ENCODE results near the gene DAAM1.

DAAM1 gene

DNA sequence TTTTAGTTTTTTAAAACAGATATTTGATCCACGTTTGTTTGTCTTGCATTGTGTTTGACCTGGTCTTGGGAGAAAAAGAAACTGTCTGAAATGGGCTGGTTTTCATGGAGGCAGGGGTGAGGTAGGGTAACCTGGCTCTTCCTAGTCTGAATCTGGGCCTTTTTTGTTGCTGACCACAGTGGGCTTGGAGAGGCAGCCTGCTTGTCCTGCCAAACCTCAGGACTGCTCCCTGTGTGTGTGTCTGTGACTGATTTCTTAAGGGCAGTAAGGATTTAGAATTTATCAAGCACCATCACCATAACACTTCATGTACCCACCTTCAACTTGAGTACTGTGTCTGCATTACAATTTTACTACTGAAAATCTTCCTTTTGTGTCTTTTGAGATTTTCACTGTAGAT is 28.5 kb downstream of the DAAM1 start:
- peaks cover 0 to 34% (median 0%) of the 10 kb centered on the region in 11 experiments; a peak in 3 of 22 replicates for H4K20me1 ChIP-seq
- H3K9ac ChIP-seq = no peak overlapping the region
- peaks cover 0 to 13% (median 5%) of the 10 kb centered on the region in 10 experiments; a peak in 7 of 20 replicates for H3K4me1 ChIP-seq
- peaks cover 0 to 13% (median 0%) of the 10 kb centered on the region in 11 experiments; a peak in 3 of 22 replicates for H3K9me3 ChIP-seq (replicated peaks in 1 of 11)
- H3K4me2 ChIP-seq = no peak overlapping the region
- no peak overlapping the region for H3K4me3 ChIP-seq
- no peaks in the 10 kb centered on the region; a peak in 1 of 22 replicates for H3K36me3 ChIP-seq
- H3K27me3 ChIP-seq = no peaks in the 10 kb centered on the region
- no peak overlapping the region for H3K27ac ChIP-seq
- no peak for TF ChIP-seq Cebpa-rat (IDR thresholded peaks at IDR 0.05)

DNA sequence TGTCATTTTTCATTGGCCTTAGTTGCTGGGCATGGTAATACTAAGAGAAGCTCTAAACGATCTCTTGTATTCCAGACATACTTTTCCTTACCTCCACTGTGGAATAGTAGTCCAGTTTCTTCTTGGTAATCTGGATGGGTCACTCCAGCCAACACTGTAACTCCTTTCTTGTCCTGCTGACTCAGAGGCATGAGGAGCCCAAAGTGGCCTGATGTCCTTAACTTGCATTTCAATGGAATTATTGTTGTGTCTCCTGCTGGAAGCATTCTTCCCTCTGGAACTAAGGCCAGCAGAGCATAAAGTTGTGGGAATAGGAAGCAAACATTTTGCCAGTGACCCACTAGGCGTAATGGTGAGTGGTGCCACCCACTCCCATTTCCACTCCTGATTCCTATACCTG is 33.1 kb downstream of the DAAM1 start:
- Histone ChIP-seq H4K20me1 (peaks cover 0 to 44% (median 0%) of the 10 kb centered on the region in 11 experiments; a peak in 4 of 22 replicates), H3K36me3 (no peaks in the 10 kb centered on the region; a peak in 1 of 22 replicates), H3K27me3 (no peaks in the 10 kb centered on the region), H3K9ac (no peak overlapping the region), H3K9me3 (replicated peaks in 1 of 11) (peaks cover 0 to 11% (median 0%) of the 10 kb centered on the region in 11 experiments; a peak in 2 of 22 replicates), H3K4me2 (no peak overlapping the region), H3K27ac (no peak overlapping the region), H3K4me1 (no peaks in the 10 kb centered on the region; a peak in 1 of 20 replicates), H3K4me3 (no peak overlapping the region)
- TF ChIP-seq Cebpa-rat (IDR thresholded peaks at IDR 0.05) = no peak

DNA sequence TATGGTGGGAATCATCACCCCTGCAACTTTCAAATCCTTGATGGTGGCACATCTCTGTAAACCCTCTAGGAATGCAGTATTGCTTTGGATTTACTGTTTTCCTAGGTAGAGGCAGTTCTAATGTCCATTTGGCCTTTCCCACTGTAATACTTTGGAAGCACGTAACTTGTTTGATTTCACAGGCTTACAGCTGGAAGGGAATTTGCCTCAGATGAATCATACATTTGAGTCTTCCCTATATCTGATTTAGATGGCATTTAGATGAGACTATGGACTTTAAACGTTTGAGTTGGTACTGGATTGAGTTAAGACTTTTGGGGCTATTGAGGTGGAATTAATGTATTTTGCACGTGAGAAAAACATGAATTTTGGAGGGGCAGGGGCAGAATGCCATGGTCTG is 35.9 kb downstream of the DAAM1 start:
- Histone ChIP-seq H3K4me3 (no peak overlapping the region), H3K9ac (no peak overlapping the region), H3K27ac (no peak overlapping the region), H3K4me2 (no peak overlapping the region), H3K4me1 (peaks cover 0 to 5% (median 0%) of the 10 kb centered on the region in 10 experiments; a peak in 1 of 20 replicates), H3K27me3 (no peaks in the 10 kb centered on the region), H4K20me1 (peaks cover 0 to 36% (median 0%) of the 10 kb centered on the region in 11 experiments; a peak in 3 of 22 replicates), H3K36me3 (no peaks in the 10 kb centered on the region; a peak in 1 of 22 replicates), H3K9me3 (replicated peaks in 1 of 11) (peaks cover 0 to 11% (median 0%) of the 10 kb centered on the region in 11 experiments; a peak in 2 of 22 replicates)
- no peak for TF ChIP-seq Cebpa-rat (IDR thresholded peaks at IDR 0.05)

DNA sequence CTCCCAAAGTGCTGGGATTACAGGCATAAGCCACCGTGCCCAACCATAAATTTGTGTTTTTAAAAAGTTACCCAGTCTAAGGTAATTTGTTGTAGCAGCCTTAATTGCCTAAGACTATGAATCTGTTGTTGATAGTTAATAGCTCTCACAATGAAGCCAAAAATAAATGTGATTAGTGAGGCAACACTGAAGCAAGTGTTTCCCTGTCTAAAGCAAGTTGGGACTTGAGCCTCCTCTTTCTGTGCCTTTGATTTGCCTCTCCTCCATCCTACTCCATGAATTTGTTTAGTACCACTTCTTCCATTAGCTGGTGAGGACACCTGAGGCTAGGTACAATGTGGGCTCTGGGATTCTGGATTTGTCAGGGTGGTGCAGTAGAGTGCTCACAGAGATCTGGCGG is 36.8 kb downstream of the DAAM1 start:
- no peaks in the 10 kb centered on the region; a peak in 1 of 22 replicates for H3K36me3 ChIP-seq
- no peaks in the 10 kb centered on the region for H3K27me3 ChIP-seq
- peaks cover 0 to 11% (median 0%) of the 10 kb centered on the region in 11 experiments; a peak in 2 of 22 replicates for H3K9me3 ChIP-seq (replicated peaks in 1 of 11)
- no peak overlapping the region for H3K27ac ChIP-seq
- H3K9ac ChIP-seq = no peak overlapping the region
- H3K4me2 ChIP-seq = no peak overlapping the region
- H3K4me1 ChIP-seq = peaks cover 0 to 5% (median 0%) of the 10 kb centered on the region in 10 experiments; a peak in 1 of 20 replicates
- TF ChIP-seq Cebpa-rat (IDR thresholded peaks at IDR 0.05) = no peak
- H3K4me3 ChIP-seq = no peak overlapping the region
- peaks cover 0 to 39% (median 0%) of the 10 kb centered on the region in 11 experiments; a peak in 3 of 22 replicates for H4K20me1 ChIP-seq

DNA sequence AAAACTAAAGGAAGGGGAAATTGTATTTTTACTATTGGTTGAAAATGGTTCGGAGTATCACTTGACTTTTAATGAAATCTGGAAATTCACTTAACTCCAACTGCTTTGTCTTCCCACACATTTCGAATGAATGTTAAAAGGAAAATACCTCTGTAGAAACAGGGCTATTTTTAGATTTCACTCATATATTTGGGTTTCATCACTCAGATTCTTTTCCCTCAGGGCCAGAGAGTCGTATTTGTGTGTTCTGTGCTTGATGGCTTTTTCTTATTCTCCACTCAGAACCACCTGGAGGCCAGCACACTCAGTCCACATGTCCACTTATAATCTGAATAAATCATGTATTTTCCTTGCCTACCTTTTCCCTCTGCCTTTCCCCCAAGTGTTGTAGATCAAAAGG is 40.0 kb downstream of the DAAM1 start:
- peaks cover 0 to 6% (median 0%) of the 10 kb centered on the region in 11 experiments; a peak in 3 of 22 replicates for H3K9me3 ChIP-seq (replicated peaks in 1 of 11)
- H3K4me2 ChIP-seq = peak overlapping the region in 1 of 11 experiments; percentile 3; a peak in 1 of 22 replicates
- TF ChIP-seq Cebpa-rat (IDR thresholded peaks at IDR 0.05) = no peak
- H3K27me3 ChIP-seq = no peaks in the 10 kb centered on the region
- H3K36me3 ChIP-seq = no peaks in the 10 kb centered on the region
- no peak overlapping the region for H3K27ac ChIP-seq
- peaks cover 0 to 5% (median 0%) of the 10 kb centered on the region in 10 experiments; a peak in 1 of 20 replicates for H3K4me1 ChIP-seq
- H3K4me3 ChIP-seq = no peak overlapping the region
- peaks cover 0 to 34% (median 0%) of the 10 kb centered on the region in 11 experiments; a peak in 3 of 22 replicates for H4K20me1 ChIP-seq
- no peak overlapping the region for H3K9ac ChIP-seq

DNA sequence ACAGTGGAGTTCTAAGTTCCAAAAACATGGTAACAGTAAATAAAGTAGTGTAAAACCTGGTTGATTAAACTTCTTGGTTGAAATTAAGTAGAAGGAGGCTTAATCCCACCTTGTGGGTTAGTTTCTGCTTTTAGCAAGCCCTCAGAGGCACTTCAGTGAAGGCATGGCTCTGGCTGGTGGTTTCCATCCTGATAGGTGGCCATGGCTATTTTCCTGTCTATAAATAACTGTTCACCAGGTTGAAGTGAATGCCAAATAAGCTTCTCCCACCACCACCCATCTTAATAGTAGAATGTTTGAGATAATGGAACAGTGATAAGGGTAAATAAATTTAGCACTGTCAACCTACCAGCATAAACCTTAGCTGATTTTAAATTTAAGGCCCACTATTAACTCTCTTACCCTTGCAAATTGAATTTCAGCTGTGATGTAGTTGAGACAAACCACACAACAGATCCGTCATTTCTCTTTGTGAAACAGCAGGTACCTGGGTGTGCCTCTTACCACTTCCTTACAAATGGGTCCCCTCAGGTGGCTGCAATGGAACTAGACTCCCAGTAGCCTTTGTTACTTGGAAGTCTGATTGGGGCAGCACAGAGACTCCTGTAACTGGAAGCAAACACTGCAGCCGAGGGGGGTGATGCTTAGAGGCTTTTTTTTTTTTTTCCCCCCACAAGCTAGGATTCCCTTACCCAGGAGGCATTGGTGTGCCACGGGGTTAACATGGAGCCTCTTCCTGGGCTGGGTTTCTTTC is 41.4 kb downstream of the DAAM1 start:
- Histone ChIP-seq H4K20me1 (peaks cover 0 to 25% (median 0%) of the 10 kb centered on the region in 11 experiments; a peak in 2 of 22 replicates), H3K9me3 (replicated peaks in 1 of 11) (peaks cover 0 to 10% (median 0%) of the 10 kb centered on the region in 11 experiments; a peak in 5 of 22 replicates), H3K27me3 (no peaks in the 10 kb centered on the region), H3K36me3 (no peaks in the 10 kb centered on the region), H3K4me3 (no peak overlapping the region), H3K4me1 (peaks cover 0 to 5% (median 0%) of the 10 kb centered on the region in 10 experiments; a peak in 1 of 20 replicates), H3K4me2 (no peak overlapping the region), H3K9ac (no peak overlapping the region), H3K27ac (no peak overlapping the region)
- no peak for TF ChIP-seq Cebpa-rat (IDR thresholded peaks at IDR 0.05)

DNA sequence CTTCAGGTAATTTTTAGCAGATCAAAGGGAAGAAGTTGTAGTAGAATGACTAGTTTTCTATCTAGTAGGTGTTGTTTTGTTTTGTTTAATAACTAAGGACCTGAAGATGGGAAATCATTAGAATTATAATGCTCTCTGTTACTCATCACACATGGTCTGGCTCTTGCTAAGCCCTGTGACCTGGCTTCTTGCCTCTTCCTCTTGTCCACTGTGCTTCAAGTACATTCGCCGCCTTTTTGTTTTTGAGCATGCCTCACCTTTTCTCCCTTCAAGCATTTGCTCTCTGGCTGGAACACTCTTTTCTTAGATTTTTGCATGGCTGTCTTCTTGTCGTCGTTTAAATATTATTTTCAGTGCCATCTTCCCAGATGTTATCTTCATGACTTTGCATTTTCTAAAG is 47.7 kb downstream of the DAAM1 start:
- TF ChIP-seq Cebpa-rat (IDR thresholded peaks at IDR 0.05) = no peak
- H3K9ac ChIP-seq = no peak overlapping the region
- H3K36me3 ChIP-seq = no peaks in the 10 kb centered on the region
- H3K9me3 ChIP-seq (replicated peaks in 1 of 11) = peaks cover 0 to 10% (median 0%) of the 10 kb centered on the region in 11 experiments; a peak in 5 of 22 replicates
- H4K20me1 ChIP-seq = peaks cover 0 to 16% (median 0%) of the 10 kb centered on the region in 11 experiments; a peak in 2 of 22 replicates
- H3K4me3 ChIP-seq = no peak overlapping the region
- no peak overlapping the region for H3K27ac ChIP-seq
- no peaks in the 10 kb centered on the region for H3K27me3 ChIP-seq
- H3K4me2 ChIP-seq = no peak overlapping the region
- H3K4me1 ChIP-seq = peaks cover 10 to 13% (median 12%) of the 10 kb centered on the region in 10 experiments

DNA sequence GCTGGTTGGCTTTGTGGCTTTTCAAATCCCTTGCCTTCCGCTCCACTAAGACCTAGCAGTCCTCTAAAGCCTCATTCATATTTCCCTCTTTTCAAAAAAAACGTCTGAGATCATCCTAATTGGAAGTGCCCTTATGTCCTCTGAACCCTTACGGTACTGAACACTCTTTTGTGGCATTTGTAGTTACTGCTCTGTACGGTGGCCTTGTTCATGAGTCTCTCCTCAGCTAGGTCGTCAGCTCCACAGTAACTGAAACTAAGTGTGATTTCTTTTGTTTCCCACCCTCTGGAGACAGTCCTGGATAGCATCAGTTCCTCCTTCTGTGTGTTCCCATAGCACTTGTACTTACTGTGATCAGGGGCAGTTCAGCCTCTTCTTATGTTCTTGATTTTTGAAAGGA is 49.7 kb downstream of the DAAM1 start:
- H3K36me3 ChIP-seq = no peaks in the 10 kb centered on the region
- H3K4me3 ChIP-seq = no peak overlapping the region
- peaks cover 16 to 21% (median 18%) of the 10 kb centered on the region in 10 experiments for H3K4me1 ChIP-seq
- TF ChIP-seq Cebpa-rat (IDR thresholded peaks at IDR 0.05) = no peak
- peaks cover 0 to 10% (median 0%) of the 10 kb centered on the region in 11 experiments; a peak in 6 of 22 replicates for H3K9me3 ChIP-seq (replicated peaks in 1 of 11)
- no peak overlapping the region for H3K27ac ChIP-seq
- no peak overlapping the region for H3K4me2 ChIP-seq
- no peak overlapping the region for H3K9ac ChIP-seq
- H3K27me3 ChIP-seq = no peaks in the 10 kb centered on the region
- peaks cover 0 to 5% (median 0%) of the 10 kb centered on the region in 11 experiments; a peak in 2 of 22 replicates for H4K20me1 ChIP-seq

DNA sequence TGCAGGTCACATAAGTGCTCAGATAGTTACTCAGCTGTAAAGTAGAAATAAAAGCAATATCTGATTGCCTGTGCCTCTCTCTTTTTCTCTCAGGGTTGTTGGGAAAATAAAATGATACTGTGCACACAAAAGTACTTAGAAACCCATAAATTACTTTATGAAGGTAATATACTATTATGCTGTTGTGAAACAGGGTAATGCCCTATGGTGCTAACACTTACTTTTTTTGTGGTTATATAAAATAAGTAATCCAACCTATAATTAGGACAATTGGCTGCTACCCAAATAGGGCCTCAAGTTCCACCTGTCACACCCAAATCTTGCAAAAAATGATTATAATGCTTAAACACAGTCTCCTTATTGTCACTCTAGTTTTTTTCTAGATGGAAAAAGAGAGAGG is 50.6 kb downstream of the DAAM1 start:
- H3K9ac ChIP-seq = no peak overlapping the region
- H3K4me3 ChIP-seq = no peak overlapping the region
- 0 out of 22 replicates have a peak, but pooled peaks cover 0 to 6% (median 0%) of the 10 kb centered on the region in 11 experiments for H3K36me3 ChIP-seq
- H3K9me3 ChIP-seq (replicated peaks in 1 of 11) = peaks cover 0 to 16% (median 2%) of the 10 kb centered on the region in 11 experiments; a peak in 6 of 22 replicates
- H3K27ac ChIP-seq = no peak overlapping the region
- peaks cover 0 to 5% (median 0%) of the 10 kb centered on the region in 11 experiments; a peak in 2 of 22 replicates for H4K20me1 ChIP-seq
- H3K4me2 ChIP-seq = no peak overlapping the region
- no peaks in the 10 kb centered on the region for H3K27me3 ChIP-seq
- TF ChIP-seq Cebpa-rat (IDR thresholded peaks at IDR 0.05) = no peak
- H3K4me1 ChIP-seq = peaks cover 16 to 21% (median 18%) of the 10 kb centered on the region in 10 experiments
